ENCODE data around the gene MXD4. TPM values are rescaled to one million over a fixed set of nuclear protein-coding genes. Genes with fewer than 3 reads are reported as not detected.

Gene MXD4
- total and polyA plus RNA-seq, 9 of the 15 experiments (the other 6 are each of a cell fraction or from before 2014, with no cell fraction given), result 0.06 to 13.5 (median 5.9) TPM

DNA sequence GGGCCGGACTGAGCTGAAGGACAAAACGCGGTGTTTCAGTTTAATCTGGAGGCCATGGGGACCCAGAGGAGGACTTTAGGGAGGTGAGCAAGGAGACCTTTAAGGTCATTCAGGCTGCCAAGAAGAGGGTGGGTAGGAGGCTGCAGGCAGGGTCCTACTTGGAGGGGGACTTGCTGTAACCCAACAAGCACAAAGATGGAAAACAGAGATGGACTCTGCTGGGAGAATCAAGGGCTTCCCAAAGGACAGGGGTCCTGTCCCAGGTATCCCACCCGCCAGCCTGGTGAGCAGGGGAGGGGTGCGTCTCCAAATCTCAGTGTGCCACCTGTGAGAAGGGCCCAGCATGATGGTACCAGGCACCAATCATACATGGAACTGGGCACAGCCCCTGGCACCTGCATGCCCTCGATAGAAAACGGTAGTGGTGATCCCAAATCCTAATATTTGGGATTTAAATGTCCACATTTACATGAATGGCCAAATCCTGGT is 16.1 kb downstream of the MXD4 start (continued):
- TF ChIP-seq, protein P1, sequence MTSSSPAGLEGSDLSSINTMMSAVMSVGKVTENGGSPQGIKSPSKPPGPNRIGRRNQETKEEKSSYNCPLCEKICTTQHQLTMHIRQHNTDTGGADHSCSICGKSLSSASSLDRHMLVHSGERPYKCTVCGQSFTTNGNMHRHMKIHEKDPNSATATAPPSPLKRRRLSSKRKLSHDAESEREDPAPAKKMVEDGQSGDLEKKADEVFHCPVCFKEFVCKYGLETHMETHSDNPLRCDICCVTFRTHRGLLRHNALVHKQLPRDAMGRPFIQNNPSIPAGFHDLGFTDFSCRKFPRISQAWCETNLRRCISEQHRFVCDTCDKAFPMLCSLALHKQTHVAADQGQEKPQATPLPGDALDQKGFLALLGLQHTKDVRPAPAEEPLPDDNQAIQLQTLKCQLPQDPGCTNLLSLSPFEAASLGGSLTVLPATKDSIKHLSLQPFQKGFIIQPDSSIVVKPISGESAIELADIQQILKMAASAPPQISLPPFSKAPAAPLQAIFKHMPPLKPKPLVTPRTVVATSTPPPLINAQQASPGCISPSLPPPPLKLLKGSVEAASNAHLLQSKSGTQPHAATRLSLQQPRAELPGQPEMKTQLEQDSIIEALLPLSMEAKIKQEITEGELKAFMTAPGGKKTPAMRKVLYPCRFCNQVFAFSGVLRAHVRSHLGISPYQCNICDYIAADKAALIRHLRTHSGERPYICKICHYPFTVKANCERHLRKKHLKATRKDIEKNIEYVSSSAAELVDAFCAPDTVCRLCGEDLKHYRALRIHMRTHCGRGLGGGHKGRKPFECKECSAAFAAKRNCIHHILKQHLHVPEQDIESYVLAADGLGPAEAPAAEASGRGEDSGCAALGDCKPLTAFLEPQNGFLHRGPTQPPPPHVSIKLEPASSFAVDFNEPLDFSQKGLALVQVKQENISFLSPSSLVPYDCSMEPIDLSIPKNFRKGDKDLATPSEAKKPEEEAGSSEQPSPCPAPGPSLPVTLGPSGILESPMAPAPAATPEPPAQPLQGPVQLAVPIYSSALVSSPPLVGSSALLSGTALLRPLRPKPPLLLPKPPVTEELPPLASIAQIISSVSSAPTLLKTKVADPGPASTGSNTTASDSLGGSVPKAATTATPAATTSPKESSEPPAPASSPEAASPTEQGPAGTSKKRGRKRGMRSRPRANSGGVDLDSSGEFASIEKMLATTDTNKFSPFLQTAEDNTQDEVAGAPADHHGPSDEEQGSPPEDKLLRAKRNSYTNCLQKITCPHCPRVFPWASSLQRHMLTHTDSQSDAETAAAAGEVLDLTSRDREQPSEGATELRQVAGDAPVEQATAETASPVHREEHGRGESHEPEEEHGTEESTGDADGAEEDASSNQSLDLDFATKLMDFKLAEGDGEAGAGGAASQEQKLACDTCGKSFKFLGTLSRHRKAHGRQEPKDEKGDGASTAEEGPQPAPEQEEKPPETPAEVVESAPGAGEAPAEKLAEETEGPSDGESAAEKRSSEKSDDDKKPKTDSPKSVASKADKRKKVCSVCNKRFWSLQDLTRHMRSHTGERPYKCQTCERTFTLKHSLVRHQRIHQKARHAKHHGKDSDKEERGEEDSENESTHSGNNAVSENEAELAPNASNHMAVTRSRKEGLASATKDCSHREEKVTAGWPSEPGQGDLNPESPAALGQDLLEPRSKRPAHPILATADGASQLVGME (CRISPR knock-in tag; IDR thresholded peaks at IDR 0.05), result no peak
- no peak for TF ChIP-seq CBX5 (IDR thresholded peaks at IDR 0.05; ENCODE audit: borderline replicate concordance, low read depth)
- TF ChIP-seq, protein P2, sequence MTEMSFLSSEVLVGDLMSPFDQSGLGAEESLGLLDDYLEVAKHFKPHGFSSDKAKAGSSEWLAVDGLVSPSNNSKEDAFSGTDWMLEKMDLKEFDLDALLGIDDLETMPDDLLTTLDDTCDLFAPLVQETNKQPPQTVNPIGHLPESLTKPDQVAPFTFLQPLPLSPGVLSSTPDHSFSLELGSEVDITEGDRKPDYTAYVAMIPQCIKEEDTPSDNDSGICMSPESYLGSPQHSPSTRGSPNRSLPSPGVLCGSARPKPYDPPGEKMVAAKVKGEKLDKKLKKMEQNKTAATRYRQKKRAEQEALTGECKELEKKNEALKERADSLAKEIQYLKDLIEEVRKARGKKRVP (CRISPR knock-in tag; IDR thresholded peaks at IDR 0.05), result no peak

All from K562 (cell line).